HFFc6 (cell line): ENCODE measurements around the gene CCDC40. TPM values are rescaled to one million over a fixed set of nuclear protein-coding genes. Genes with fewer than 3 reads are reported as not detected.

Experiments used
- DNase-seq: peaks from one replicate; pipeline ENCODE4 v3.0.0-alpha.2; 2018
- H3K27ac Mint-ChIP-seq: 2 replicates; pipeline ENCODE4 v1.8.0; 2020; ENCODE audit warnings: mild to moderate bottlenecking, mixed read lengths
- H3K27me3 Mint-ChIP-seq: 2 replicates; pipeline ENCODE4 v1.8.0; 2021; ENCODE audit warnings: mild to moderate bottlenecking, moderate library complexity, mixed read lengths; ENCODE audit not compliant: insufficient read depth
- H3K36me3 Mint-ChIP-seq: 2 replicates; pipeline ENCODE4 v1.8.0; 2021; ENCODE audit warnings: low read depth, mixed read lengths
- H3K4me1 Mint-ChIP-seq: 2 replicates; pipeline ENCODE4 v1.8.0; 2020; ENCODE audit warnings: low read depth, mixed read lengths
- H3K4me3 Mint-ChIP-seq: 2 replicates; pipeline ENCODE4 v1.8.0; 2020; ENCODE audit warnings: mild to moderate bottlenecking, moderate library complexity, mixed read lengths
- H3K9me3 Mint-ChIP-seq: 2 replicates; pipeline ENCODE4 v1.8.0; 2020; ENCODE audit warnings: mild to moderate bottlenecking, mixed read lengths
- total RNA-seq, 6 experiments: library from RNA; stranded (reverse); fragmentation: NEBNext Ultra II Directional; extraction: Animal tissue kit (Norgen Biotek cat#: 25700); gene quantifications; 2 replicates in 1 of 6; 3 replicates in 5 of 6; pipeline ENCODE4 v1.2.3, GENCODE V29; 2021
- TF ChIP-seq, protein P1 (sequence below): fragments of 200-600 bp; sonication (generic); IDR thresholded peaks from 2 replicates; pipeline ENCODE4 v1.5.0; 2021; ENCODE audit warnings: antibody characterized with exemption, mild to moderate bottlenecking

Gene CCDC40
- total RNA-seq, 6 experiments from 2014 or later, result 1.7 to 3.2 (median 2.1) TPM

DNA sequence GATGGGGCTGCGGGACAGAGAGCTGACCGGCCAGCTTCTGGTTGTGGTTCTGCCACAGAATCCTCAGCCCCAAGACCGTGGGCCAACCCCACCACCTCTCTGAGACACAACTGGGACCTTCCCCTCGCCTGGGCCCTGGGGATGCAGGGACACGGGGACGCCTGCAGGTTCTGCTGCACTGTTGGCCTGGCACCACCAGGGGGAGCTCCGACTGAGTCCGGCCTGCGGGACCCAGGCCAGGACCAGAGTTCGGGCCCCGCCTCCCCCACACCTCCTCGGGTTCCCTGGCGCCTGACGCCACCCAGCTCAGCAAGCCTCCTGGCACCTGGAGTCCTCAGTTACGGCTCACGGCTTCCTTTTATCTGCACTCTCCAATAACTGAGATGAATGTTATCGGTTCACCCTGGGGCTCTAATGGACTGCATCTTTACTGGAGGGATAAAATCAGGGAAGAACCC lies 28.0 kb upstream of the CCDC40 start:
- H3K27ac Mint-ChIP-seq, result no peak overlapping the region
- DNase-seq, result peak; percentile 50

DNA sequence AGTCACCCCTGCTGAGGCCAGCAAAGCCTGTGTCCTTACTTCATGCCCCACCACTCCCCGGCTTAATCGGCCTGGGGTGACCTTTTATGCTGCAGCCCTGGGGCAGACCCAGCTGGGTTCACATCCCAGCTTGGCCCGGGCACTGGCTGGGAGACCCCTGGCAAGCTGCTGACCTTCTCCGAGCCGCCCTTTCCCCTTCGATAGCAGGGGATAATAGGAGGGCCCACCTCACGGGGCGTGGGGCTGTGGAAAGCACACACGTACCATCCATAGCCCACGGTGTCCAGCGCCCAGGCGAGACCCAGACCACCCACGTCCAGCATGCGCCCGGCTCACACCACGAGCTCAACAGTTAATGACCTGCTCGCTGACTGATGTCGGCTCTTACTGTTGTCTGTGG lies 27.6 kb upstream of the CCDC40 start:
- no peak for DNase-seq
- Mint-ChIP-seq H3K9me3 (no peaks in the 10 kb centered on the region), H3K4me3 (no peak overlapping the region), H3K36me3 (no peaks in the 10 kb centered on the region), H3K27ac (no peak overlapping the region), H3K4me1 (peaks cover 4% of the 10 kb centered on the region; the same call in 1 of the 2 replicates), H3K27me3 (no peaks in the 10 kb centered on the region)
- TF ChIP-seq, protein P1, sequence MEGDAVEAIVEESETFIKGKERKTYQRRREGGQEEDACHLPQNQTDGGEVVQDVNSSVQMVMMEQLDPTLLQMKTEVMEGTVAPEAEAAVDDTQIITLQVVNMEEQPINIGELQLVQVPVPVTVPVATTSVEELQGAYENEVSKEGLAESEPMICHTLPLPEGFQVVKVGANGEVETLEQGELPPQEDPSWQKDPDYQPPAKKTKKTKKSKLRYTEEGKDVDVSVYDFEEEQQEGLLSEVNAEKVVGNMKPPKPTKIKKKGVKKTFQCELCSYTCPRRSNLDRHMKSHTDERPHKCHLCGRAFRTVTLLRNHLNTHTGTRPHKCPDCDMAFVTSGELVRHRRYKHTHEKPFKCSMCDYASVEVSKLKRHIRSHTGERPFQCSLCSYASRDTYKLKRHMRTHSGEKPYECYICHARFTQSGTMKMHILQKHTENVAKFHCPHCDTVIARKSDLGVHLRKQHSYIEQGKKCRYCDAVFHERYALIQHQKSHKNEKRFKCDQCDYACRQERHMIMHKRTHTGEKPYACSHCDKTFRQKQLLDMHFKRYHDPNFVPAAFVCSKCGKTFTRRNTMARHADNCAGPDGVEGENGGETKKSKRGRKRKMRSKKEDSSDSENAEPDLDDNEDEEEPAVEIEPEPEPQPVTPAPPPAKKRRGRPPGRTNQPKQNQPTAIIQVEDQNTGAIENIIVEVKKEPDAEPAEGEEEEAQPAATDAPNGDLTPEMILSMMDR, result no peak

More for the DNA sequence above, 28.0 kb upstream of the CCDC40 start:
- TF ChIP-seq, protein P1, result peak; percentile 99
- Mint-ChIP-seq H3K27me3 (no peaks in the 10 kb centered on the region), H3K4me1 (peaks cover 4% of the 10 kb centered on the region; the same call in 1 of the 2 replicates), H3K9me3 (no peaks in the 10 kb centered on the region), H3K4me3 (no peak overlapping the region), H3K36me3 (no peaks in the 10 kb centered on the region)

DNA sequence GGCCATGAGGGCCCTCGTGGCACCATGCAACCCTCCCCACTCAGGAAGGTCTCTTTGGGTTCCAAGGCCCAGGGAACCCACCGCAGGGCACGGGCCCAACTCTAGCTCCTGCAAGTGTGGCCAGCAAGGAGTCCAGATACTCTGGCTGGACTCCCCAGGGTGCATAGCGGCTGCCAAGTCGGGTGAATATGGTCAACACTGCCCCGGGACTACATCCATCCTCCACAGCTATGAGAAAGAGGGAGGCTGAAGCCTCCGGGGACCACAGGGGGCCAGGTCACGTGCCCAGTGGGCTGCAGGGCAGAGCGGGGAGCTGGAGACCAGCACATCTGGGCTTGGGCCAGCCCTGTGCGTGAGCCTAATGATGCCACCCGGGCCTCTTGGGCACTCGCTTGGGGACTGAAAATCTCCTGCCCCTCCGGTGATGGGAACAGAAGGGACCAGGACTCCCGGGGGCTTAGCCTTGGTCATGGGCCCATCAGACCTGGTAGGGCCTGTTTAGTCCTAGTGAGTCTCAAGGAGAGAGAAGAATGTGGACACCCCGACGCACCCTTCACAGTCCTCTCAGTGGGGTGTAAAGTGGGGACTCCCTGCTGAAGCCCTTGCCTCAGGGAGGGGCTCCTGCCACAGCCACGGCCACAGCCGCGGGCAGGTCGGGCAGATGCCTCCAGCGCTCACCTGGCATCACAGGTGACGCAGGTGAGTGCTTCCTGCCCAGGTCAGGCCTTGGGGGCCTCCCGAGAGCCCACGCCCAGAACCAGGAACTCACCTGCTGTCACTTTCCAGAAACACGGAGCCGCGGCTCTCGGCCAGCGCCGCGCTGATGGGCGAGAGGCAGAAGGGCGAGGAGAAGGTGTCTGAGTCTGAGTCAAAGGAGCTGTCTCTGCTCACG lies 26.8 kb upstream of the CCDC40 start:
- no peak overlapping the region for H3K4me3 Mint-ChIP-seq
- H3K4me1 Mint-ChIP-seq, result peaks cover 4% of the 10 kb centered on the region; the same call in 1 of the 2 replicates
- no peaks in the 10 kb centered on the region for H3K27me3 Mint-ChIP-seq
- peaks cover 5% of the 10 kb centered on the region for H3K9me3 Mint-ChIP-seq
- peaks cover 6% of the 10 kb centered on the region for H3K36me3 Mint-ChIP-seq
- H3K27ac Mint-ChIP-seq, result no peak overlapping the region
- TF ChIP-seq, protein P1, result no peak
- no peak for DNase-seq

DNA sequence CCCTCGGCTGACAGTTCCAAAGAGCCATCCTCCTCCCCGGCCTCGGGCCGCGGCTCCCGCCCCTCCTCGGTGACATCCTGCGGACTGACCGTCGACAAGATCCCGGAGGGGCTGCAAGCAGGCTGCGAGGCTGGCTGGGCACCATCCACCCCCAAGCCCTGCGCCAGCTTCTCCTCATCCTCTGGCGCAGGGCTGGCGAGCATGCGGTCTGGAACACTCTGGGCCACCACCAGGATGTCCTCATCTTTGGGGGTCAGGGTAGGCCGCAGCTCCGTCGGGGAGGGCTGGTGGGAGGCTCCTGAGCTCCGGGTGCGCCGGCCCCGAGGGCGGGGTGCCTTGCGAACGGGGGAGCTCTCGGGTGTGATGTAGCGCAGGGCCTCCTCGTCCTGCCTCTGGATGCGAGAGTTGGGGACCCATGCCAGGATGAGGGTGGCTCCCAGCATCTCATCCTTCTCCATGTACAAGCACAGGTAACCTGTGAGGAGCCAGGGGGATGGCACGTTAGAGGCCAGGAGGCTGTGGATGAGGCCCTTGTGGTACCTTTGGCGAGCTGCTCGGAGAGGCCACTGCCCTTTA lies 26.1 kb upstream of the CCDC40 start:
- H3K36me3 Mint-ChIP-seq, result peaks cover 10% of the 10 kb centered on the region
- TF ChIP-seq, protein P1, result no peak
- DNase-seq, result no peak
- H3K4me1 Mint-ChIP-seq, result peaks cover 4% of the 10 kb centered on the region; the same call in 1 of the 2 replicates
- H3K4me3 Mint-ChIP-seq, result no peak overlapping the region
- peaks cover 7% of the 10 kb centered on the region for H3K9me3 Mint-ChIP-seq
- H3K27me3 Mint-ChIP-seq, result no peaks in the 10 kb centered on the region
- no peak overlapping the region for H3K27ac Mint-ChIP-seq

DNA sequence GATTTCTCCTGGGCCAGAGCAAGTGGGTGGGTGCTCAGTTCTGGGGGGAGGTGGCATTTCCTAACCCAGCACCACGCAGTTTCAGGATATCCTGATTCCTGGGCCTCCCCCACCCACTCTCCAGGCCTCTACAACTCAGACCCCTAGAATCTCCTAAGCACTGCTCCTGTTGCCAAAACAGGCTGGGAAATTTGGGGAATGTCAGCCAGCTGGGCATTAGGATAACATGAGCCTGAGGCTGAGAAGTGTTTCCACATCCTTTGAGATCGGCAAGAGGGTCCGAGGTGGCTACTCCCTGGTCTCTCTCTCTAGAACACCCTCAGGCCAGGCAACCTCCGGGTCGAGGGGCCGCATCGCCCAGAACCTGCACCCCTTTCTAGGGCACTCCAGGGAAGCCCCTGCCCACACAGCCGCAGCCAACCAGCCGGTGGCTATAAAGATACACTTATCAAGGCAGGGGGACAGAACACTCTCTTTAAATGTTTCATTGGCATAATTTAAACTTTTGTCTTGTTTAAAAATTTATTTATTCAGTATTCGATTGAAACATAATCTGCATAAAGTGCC lies 24.4 kb upstream of the CCDC40 start:
- peaks cover 7% of the 10 kb centered on the region for H3K9me3 Mint-ChIP-seq
- DNase-seq, result no peak
- no peaks in the 10 kb centered on the region for H3K27me3 Mint-ChIP-seq
- no peak overlapping the region for H3K27ac Mint-ChIP-seq
- TF ChIP-seq, protein P1, result no peak
- 0 out of 2 replicates have a peak, but pooled peaks cover 4% of the 10 kb centered on the region for H3K4me1 Mint-ChIP-seq
- no peak overlapping the region for H3K4me3 Mint-ChIP-seq
- H3K36me3 Mint-ChIP-seq, result peaks cover 10% of the 10 kb centered on the region
